ENCODE measurements around the gene OTUD3. TPM values are rescaled to one million over a fixed set of nuclear protein-coding genes. Genes with fewer than 3 reads are reported as not detected.
"Not testable (repeated sequence)": the region's sequence is repeated elsewhere in the genome, so short reads cannot be mapped to it uniquely, and the experiment has no call there.

Gene OTUD3
- total RNA-seq, 2 experiments from 2014 or later, result 7.3 to 7.5 TPM

- ChIA-PET CTCF (interaction anchor here (1.2 kb wide), 1 partner anchor 15 kb away, joined by 4 read pairs; the partner anchor contains the start of gene OTUD3), POLR2A (no interaction called here)
Observed at GRCh38 chr1:19866758-19867157, 15.4 kb upstream of the OTUD3 start.

GRCh38 chr1:19868575-19868974 is 13.6 kb upstream of the OTUD3 start:
- POLR2A ChIA-PET, CTCF ChIA-PET: not testable (repeated sequence)

GRCh38 chr1:19869453-19869852 is 12.7 kb upstream of the OTUD3 start:
- POLR2A ChIA-PET, result not testable (repeated sequence)
- CTCF ChIA-PET, result interaction anchor here (1.8 kb wide), 1 partner anchor 12 kb away, joined by 5 read pairs; no protein-coding TSS in a partner anchor

GRCh38 chr1:19869929-19870328 is 12.3 kb upstream of the OTUD3 start:
- ChIA-PET POLR2A (no interaction called here), CTCF (interaction anchor here (1.8 kb wide), 1 partner anchor 11 kb away, joined by 5 read pairs; no protein-coding TSS in a partner anchor)

- ChIA-PET CTCF (no interaction called here), POLR2A (no interaction called here)
Observed at GRCh38 chr1:19872190-19872589, 10.0 kb upstream of the OTUD3 start.

GRCh38 chr1:19877181-19877750 is 4.9 kb upstream of the OTUD3 start:
- ChIA-PET POLR2A (no interaction called here), CTCF (interaction anchor here (0.6 to 0.7 kb wide), 2 partner anchors 276 to 718 kb away, joined by 3 read pairs; no protein-coding TSS in a partner anchor)

- ChIA-PET POLR2A (no interaction called here), CTCF (interaction anchor here (0.7 kb wide), 1 partner anchor 275 kb away, joined by 3 read pairs; no protein-coding TSS in a partner anchor)
Observed at GRCh38 chr1:19877821-19878636, 4.2 kb upstream of the OTUD3 start.

- ChIA-PET CTCF (no interaction called here), POLR2A (no interaction called here)
Observed at GRCh38 chr1:19878637-19878985, 3.6 kb upstream of the OTUD3 start.

- POLR2A ChIA-PET, result interaction anchor here (0.6 kb wide), 1 partner anchor 276 kb away, joined by 8 read pairs; no protein-coding TSS in a partner anchor
- CTCF ChIA-PET, result no interaction called here
Observed at GRCh38 chr1:19879227-19879626, 3.0 kb upstream of the OTUD3 start.

GRCh38 chr1:19879661-19880060 is 2.5 kb upstream of the OTUD3 start:
- ChIA-PET POLR2A (interaction anchor here (0.6 kb wide), 1 partner anchor 276 kb away, joined by 8 read pairs; no protein-coding TSS in a partner anchor), CTCF (no interaction called here)

GRCh38 chr1:19880841-19881240 is 1.4 kb upstream of the OTUD3 start:
- CTCF ChIA-PET, result interaction anchor here (1.4 to 1.7 kb wide), 2 partner anchors 11 to 14 kb away, joined by 4 to 5 read pairs; no protein-coding TSS in a partner anchor
- POLR2A ChIA-PET, result not testable (repeated sequence)

- ChIA-PET CTCF (no interaction called here), POLR2A (no interaction called here)
Observed at GRCh38 chr1:19884312-19884711, 2.1 kb downstream of the OTUD3 start.

- ChIA-PET POLR2A (no interaction called here), CTCF (interaction anchor here (0.6 kb wide), 1 partner anchor 31 kb away, joined by 4 read pairs; no protein-coding TSS in a partner anchor)
Observed at GRCh38 chr1:19885821-19886220, 3.6 kb downstream of the OTUD3 start.

- ChIA-PET POLR2A (no interaction called here), CTCF (no interaction called here)
Observed at GRCh38 chr1:19888112-19888511, 5.9 kb downstream of the OTUD3 start.

- ChIA-PET CTCF (no interaction called here), POLR2A (no interaction called here)
Observed at GRCh38 chr1:19889656-19890055, 7.5 kb downstream of the OTUD3 start.

GRCh38 chr1:19892129-19892528 is 9.9 kb downstream of the OTUD3 start:
- CTCF ChIA-PET, result no interaction called here
- POLR2A ChIA-PET, result no interaction called here

- ChIA-PET CTCF (interaction anchor here (1.0 kb wide), 1 partner anchor 8 kb away, joined by 3 read pairs; no protein-coding TSS in a partner anchor), POLR2A (no interaction called here)
Observed at GRCh38 chr1:19892628-19893168, 10.5 kb downstream of the OTUD3 start.

- ChIA-PET POLR2A (interaction anchor here (0.8 kb wide), 1 partner anchor 11 kb away, joined by 3 read pairs; the partner anchor contains the start of gene OTUD3), CTCF (interaction anchor here (1.4 kb wide), 1 partner anchor 11 kb away, joined by 4 read pairs; the partner anchor contains the start of gene OTUD3)
Observed at GRCh38 chr1:19893687-19894086, 11.5 kb downstream of the OTUD3 start.

GRCh38 chr1:19894218-19894617 is 12.0 kb downstream of the OTUD3 start:
- ChIA-PET POLR2A (interaction anchor here (0.8 kb wide), 1 partner anchor 12 kb away, joined by 3 read pairs; the partner anchor contains the start of gene OTUD3), CTCF (interaction anchor here (1.4 kb wide), 1 partner anchor 12 kb away, joined by 4 read pairs; the partner anchor contains the start of gene OTUD3)

- ChIA-PET POLR2A (no interaction called here), CTCF (no interaction called here)
Observed at GRCh38 chr1:19901653-19902052, 19.5 kb downstream of the OTUD3 start.
